HG03442 (cell line): ENCODE results near the gene STEEP1.

Source experiments
- ATAC-seq: cut with Tn5 transposase; IDR thresholded peaks from one replicate; pipeline ENCODE4 v1.9.1; 2021; ENCODE audit warnings: mild to moderate bottlenecking, moderate library complexity; ENCODE audit not compliant: unreplicated experiment

The STEEP1 gene

DNA sequence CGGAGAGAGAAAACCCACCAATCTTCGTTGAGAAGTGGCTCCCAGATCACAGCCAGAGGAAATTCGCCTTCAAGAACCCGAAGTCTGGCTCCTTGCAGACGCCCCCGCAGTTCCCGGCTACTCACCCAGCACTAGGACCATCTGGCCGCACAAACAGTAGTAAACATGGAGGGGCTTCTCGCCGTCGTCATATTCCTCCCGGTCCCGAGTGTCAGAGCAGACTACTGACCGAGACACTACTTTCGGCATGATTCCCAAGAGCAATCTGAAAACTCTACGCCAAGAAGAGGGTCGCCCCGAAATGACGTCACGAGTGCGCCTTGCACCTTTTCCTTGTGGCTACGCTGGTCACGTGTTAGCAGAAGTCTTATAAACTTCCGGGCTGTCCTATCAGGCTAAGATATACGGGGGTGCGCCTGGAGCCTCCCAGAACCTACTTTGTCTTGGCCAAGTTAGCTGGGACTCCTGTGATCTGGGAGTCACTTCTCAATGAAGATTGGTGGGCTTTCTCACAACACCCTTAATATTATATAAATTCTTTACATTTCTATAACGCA, at the start of gene STEEP1:
Gene STEEP1, minus strand, starts transcription at position 303 of the 557 bp plus-strand sequence. Its CDS starts 54 bp downstream, at position 249.
- ATAC-seq: peak; percentile 86

DNA sequence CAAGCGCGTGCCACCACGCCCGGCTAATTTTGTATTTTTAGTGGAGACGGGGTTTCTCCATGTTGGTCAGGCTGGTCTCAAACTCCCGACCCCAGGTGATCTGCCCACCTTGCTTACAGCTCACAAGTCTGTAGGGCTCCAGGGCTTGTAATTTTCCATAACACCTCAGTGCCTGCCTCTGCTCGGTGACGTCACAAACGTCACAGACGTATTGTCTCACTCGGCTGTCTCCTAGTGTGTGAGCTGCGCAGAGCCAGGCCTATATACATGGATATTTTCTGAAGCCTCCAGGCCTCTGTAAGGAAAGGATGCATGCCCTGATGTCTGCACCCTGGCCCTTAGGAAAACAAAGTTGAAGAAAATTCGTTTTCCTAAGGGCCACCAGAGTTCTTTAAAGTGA, 49.6 kb upstream of the STEEP1 start:
- ATAC-seq: no peak

DNA sequence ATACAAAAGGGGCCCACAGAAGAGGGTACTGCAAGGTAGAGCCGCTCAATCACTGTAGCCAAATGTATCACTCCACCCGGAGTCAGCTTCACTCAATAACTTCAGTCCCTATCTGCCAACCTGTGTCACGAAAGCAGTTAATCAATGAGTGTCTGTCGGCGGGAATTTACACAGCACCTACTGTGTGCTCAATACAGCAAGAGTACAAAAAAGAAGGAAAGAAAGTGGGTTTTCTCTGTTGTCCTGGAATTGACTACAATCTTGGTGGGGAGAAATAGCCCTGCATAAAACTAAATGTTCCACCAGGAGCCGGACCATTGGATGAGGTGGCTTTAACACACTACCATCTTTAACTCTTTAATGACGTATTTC, 41.8 kb upstream of the STEEP1 start:
- no peak for ATAC-seq

DNA sequence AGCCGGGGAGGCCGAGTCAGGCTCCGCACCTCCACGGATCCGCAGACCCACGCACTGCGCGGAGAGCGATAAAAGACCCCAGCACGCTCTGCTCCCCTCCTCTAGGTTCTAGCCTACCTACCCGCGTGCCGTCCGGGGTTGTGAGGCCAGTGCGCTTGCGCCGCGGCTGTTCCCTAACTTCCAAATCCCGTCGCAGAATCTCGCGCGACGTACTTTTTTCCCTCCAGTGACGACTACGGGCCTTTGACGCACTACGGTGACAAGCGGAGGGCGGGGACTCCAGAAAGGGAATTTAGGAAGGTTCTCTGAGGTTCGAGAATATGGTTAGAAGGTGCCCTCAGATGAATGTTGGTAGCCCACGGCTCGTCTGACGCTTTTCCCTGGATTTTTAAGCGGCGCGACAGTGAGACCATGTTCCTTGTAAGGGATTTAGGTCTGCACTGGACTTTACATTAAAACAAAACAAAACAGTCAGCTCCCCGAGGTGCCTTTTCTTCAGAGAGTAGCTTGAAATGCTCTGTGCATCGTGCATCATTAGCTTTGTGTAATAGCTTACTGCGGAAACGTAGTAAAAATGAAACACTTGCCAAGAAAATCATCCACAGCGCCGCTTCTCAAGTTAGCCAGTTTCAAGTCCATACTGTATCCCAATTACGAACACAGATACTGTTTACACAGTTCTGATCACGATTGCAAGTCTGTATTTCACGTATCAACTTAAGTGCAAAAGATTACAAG, 41.2 kb upstream of the STEEP1 start, which contains the start of gene NKRF:
Gene NKRF, minus strand, starts transcription at position 145 of the 738 bp plus-strand sequence.
- ATAC-seq: peak; percentile 84

DNA sequence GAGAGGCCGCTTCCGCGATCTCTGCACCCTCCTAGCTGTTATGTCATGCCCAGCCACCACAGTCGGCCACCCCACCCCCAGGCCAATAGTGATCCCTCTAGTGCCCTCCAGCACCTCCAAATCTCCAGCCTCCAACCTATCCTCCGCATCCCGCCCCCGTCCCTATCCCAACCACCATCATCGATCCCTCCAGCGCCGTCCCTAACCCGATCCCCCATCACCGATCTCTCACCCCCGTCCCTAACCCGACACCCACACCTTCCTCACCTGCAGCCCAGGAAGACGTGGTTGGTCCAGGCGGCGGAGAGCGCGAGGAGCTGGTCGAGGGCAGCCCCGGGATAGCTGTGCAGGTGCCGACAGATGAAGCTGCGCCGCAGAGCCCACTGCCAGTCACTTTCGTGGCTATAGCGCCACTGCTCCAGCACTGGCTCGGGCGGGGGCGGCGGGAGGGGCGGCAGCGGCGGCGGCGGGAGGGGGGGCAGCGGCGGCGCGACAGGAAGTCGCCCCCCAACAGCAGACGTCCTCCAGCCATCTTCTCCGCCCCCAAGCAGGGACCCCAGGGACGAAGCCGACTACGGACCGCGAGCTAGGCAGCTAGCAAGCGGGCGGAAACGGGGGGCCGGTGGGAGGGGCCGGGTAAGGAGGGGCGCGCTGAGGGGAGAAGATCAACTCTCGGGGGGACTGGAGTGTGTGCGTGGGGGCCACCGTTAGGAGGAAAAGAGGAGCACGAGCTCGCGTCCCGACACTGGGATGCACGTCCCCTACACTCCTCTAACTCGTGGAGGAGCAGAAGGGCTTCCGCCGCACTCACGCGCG, 40.5 kb upstream of the STEEP1 start:
- ATAC-seq: peak; percentile 25

DNA sequence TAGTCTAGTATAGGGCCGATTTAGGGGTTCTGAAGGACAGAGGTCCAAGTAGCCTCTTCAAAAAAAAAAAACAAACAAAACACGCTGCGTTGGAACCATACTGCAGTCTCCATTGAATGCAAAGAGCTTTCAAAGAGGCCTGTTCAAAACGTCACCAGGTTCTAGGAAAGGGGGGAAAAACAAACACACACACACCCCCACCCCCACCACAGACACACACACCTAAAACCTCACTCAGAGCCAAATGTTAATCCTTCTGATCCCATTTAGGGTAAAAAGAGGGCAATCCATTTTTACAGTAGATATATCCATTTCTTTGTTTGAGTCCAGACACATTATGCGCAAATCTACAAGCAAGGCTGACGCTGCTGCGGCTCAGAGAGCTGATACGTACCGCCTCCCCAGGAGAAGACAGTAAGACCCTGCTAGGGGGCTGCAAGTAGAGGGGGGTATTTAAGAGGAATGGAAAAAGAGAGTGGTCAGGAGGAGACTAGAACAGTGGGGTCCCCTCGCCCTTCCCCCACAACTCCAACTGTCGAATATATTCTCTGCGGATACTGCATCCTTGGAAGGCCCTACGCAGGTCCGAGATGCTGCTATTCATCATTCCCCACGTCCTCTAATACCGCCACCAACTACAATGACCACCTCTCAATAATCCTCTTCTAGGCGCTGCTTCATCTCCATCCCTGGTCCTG, 39.7 kb upstream of the STEEP1 start:
- ATAC-seq: no peak

DNA sequence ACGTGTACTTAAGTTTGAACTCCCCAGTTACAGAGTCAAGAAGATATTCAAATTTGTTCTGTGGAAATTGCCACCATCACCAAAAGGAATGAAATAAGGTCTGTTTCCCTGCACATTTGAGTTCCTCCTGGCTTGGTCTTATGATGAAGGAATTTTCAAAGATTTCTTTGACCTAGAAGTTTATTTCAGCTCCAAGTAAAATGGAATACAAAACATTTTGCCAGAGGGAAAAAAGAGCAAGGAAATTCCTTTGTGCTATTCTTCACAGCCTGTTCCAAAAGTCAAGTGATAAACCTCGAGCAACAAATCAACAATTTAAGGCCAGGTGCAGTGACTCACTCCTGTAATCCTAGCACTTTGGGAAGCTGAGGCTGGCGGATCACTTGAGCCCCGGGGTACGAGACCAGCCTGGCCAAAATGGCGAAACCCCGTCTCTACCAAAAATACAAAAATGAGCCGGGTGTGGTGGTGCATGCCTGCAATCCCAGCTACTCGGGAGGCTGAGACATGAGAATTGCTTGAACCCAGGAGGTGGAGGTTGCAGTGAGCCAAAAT, 37.6 kb upstream of the STEEP1 start:
- no peak for ATAC-seq

DNA sequence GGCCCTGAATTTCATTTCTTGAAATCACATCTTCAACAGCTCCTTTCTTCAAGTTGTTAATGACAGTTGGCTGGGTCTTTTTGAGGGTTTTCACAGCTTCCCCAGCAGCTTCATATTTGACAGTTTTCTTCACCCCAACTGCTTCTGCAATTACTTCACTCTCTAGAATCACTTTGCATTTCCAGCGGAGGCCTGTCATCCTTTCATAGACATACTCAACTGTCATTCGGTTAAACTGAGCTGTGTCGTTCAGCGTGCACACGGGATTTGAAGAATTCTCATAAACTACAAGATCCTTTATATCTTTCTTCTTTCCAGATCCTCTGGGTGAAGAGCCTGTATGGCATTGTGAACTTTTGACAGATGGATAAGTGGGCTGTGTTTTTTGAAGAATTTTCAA, 24.6 kb upstream of the STEEP1 start:
- no peak for ATAC-seq

DNA sequence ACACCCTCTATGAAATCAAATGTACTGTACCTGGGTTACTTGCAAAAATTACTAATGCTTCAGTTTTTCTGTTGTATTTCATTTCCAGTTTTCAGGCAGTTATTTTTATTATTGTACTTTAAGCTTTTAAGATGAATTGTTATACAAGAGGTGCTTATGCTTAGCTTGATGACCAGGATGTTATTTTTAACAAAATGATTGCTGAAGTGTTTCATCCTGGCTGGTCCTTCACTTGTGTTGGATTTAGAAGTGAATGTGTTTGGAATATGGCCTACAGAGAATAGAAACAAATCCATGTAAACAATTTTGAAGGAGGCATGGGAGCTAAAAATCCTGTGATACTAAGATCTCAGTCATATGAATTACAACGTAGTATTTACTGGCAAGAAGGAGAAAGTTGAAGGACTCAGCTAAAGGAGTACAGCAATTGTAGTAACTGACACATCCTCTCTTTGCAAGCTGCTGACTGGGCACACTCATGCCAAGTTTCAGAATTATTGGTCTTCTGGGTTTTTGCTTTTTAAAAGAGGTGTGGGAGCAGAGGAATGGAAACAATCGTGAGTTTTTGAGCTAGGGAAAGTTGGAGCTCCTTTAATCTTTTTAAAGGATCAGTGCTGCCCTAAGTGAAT, 18.3 kb upstream of the STEEP1 start:
- no peak for ATAC-seq

DNA sequence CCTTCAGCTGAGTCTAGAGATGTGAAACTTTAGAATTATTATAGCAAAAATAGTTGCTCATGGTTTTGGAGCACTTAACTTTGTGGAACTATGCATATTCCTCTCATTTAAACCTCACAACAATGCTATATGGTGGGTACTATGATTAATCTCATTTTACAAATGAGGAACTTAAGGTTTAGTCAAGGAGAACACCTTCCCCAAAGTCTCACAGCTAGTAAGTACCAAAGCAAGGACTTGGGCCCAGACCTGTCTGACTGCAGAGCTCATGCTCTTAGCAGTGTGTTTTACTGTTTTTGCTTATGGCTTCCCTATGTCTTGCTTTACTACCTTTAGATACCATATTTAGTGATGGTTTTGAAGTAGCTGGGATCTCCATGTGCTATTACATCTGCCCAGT, 14.2 kb upstream of the STEEP1 start:
- ATAC-seq: no peak

DNA sequence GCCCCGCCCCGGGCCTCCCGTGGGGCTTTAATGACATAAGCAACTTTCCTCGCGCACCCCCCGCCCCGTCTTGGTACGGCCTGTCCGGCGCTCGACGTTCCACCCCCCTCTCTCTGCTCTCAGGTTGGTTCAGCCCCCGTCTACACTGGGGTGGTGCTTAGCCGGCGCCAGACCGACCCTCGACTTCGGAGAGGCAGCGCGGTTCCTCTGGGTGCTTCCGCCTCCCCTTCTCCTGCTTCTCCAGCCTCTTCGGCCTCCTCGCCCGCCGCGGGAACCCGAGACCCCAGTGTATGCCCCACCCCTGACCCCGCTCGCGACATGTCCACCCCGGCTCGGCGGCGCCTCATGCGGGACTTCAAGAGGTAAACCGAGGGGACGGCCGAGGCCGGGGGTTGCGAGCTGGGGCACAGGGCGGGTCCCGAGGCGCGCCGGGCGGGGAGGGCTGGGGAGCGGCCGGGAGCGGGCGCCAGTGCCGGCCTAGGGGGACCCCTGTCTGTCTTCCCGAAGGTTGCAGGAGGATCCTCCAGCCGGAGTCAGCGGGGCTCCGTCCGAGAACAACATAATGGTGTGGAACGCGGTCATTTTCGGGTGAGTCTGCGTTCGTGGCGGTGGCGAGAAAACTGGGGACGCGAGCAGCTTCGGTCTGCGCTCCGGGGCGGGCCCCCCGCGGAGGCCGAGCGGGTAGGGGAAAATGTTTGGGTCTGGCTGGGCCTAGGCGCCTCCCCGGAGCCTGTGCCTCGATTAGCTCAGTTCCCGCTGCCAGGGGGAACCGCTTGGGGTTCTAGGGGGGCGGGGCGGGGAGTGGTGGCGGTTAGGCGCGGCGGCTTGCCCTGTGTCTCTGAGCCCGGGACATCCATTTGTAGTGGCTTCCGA, 9.4 kb upstream of the STEEP1 start, which contains the start of gene UBE2A:
Gene UBE2A, plus strand, starts transcription at position 170 of the 873 bp plus-strand sequence. Its CDS starts 149 bp downstream, at position 319.
- peak; percentile 80 for ATAC-seq

DNA sequence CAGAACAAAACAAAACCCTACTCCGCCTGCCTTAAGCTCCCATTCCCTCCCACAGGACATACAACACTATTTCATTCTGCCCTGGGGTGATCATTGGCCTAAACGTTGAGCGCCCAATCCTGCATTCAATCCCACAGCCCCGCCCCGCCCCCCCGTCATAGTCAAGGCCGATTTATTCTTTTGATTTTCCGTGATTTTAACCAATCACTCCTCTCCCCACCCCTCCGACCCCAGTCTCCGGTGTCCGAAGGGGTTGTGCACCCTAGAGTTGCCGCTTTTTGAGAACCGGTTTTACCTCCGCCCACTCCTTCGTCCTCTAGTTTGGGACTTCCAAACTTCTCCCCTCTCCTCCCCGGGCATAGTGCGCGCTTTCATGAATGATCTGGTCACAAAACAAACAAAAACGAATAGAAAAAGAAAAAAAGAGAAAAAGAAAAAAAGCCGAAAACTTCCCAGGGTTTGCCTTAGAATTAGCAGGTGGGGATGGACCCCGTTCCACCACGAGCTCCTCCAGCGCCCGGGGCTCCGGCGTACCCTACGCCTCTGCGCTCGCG, 8.7 kb upstream of the STEEP1 start:
- peak; percentile 6 for ATAC-seq

DNA sequence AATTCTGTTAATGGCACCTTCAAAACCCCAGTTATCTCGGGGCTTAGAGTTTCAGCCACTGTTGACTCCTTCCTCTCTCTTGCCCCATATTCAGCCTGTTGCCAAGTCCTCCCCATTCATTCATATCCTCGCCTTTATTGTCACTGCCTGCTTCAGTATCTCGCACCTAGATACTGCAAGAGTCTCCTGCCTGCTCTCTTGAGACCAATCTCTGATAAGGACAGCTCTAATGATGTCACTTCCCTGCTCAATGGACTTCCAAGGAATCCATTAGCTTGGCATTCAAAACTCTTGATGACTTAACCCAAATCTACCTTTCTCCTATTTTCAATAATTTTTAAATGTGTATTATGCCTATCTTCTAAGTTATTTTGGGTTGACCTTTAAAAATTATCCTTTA, 8.0 kb upstream of the STEEP1 start:
- ATAC-seq: no peak

DNA sequence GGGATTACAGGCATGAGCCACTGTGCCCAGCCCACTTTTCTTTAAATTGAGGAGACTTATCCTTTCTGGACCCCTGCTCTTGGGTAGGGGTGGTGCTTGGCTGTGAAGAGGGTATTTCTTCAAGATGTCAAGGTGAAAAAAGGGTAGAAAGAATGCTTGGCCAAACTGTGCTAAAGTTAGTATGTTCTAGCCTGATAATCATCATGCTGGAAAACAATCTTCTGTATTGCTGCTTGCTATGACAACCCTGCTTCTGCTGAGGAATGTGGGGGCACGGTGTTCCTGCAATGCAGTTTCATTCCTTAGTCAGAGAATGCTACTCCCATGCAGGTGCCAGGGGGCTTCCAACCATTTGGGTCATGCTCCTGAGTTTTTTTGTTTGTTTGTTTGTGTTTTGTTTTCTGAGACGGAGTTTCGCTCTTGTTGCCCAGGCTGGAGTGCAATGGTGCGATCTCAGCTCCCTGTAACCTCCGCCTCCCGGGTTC, 5.2 kb upstream of the STEEP1 start:
- no peak for ATAC-seq

DNA sequence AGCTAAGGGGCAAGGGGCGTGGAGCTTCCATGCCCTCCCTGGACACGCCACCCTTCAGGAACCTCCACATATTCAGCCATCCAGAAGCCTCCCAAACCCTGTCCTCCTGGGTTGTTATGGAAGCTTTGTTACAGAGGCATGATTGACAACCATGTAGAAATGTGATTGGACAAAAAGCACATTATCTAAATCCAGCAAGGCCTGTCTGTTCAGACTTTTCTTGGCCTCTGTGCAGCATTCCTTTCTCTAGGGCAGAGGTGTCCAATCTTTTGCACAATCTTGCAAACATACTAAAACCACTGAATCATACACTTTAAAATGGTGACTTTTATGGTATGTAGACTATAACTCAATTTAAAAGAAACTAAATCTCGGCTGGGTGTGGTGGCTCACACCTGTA, 12.7 kb downstream of the STEEP1 start:
- ATAC-seq: no peak

DNA sequence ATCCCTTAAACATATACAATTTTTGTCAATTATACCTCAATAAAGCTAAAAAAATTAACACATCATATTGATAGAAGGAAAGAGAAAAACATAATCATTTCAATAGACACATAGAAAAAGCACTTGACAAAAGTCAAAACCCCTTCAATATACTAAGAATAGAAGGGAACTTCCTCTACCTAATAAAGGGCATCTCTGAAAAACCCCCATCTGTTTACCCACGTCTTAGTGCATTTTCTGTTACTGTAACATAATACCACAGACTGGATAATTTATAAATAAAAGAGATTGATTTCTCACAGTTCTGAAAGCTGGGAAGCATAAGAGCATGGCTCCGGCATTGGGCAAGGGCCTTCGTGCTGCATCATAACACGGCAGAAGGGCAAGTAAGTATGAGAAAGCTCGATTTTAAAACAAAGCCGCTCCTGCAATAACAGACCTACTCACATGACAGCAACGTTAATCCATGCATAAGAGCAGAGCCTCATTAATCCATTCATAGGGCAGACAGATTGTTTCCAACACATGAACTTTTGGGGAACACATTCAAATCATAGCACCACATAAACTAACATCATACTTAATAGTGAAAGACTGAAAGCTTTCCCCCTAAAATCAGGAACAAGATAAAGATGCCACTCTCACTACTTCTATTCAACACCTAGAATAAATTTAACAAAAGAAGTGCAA, 15.7 kb downstream of the STEEP1 start:
- ATAC-seq: no peak

DNA sequence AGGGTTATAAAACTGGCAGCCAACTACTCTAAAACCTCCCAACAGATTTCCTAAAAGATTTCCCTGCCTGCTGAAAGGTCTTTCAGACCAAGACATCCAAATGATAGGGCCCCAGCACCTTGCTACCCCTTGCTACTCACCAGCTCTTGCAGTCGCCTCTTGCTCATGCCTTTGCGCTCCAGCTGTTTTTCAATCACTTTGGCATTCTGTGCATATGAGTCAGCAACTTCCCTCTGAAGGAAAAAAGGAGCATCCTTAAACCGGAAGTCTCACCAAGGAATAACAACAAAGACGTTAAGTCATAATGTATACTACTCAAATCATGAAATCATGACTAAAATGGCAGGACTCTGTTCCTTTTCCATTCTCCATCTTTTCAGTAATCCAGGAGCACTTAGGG, 24.0 kb downstream of the STEEP1 start:
- ATAC-seq: no peak

DNA sequence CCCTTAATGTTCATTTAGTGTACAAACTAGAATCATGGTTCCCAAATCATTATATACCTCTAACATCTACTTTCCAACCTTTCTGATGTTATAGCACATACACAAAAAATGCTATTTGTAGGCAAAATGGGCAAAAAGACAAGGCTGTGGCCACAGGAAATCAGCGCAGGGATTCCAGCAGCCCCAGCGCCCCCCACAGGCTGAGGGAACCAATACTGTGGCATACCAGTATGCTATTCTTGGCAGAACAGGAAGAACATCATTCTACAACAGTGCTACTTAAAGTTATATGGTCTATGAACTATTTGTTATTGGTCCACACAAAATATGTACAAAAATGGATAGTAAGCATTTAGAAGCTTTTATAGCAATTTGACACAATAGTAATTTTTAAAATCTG, 25.3 kb downstream of the STEEP1 start:
- ATAC-seq: no peak
